GM18519 (cell line): Measurements from ENCODE around the gene ZNF639.

ENCODE experiments used
- ATAC-seq: cut with Tn5 transposase; IDR thresholded peaks from one replicate; pipeline ENCODE4 v1.9.1; 2021; ENCODE audit warnings: mild to moderate bottlenecking, moderate library complexity; ENCODE audit not compliant: unreplicated experiment, low FRiP score

ZNF639 gene

DNA sequence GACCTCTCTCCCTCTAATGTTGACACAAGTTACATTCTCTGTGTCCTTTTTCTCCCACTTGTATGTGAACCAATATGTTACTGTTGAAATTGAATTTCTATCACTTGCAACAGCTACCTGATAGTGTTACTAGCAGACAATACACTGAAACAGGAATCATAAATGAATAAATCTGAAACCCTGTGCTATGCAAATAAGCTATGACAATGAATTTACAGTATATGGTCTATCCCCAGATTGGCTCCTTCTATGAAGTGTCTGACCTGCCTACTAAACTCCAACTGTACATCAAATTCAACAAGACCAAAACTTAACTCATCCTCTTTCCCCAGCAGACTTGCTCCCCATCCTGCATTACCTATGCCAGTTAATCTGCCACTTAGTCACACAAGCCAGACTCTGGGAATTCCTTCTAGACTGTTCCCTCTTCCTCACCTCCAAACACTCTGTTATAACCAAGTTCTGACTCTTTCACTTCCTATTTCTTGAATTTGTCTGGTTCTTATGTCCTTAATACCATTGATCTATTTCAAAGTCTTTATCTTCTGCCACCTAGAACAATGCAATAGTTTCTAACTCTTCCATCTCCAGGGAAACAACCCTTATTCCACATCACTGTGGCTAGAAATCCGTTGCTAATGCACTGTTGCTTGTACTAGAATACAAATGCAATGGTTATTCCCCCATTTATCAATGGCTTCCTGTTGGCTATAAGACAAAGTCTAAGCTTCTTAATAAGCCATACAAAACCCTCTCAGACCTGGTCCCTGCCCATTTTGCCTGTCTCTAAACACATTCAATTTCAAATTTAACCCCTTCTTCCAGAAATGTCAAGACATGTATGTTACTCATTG is 13.4 kb upstream of the ZNF639 start:
- ATAC-seq, result peak; percentile 98

DNA sequence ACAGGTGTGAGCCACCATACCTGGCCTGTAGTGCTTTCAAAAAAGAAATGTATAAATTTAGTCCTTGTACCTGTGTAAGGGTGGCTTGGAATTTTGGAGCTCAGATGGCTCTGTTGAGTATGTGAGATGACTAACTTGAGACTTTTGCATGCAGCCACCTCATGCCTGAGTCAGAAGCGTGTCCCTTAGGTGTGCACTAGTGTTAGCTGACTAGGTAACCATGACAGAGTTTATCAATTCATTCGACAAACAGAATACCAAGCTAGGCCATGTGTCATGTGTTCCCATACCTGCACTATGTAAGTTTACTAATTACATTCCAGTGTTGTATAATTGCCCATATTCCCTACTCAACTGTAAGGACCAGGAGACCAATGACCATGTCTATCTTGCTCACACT is 4.0 kb upstream of the ZNF639 start:
- ATAC-seq, result no peak

GRCh38 chr3:179321668-179322285 is 1.1 kb upstream of the ZNF639 start:
- ATAC-seq, result no peak

GRCh38 chr3:179323197-179324110 is 623 bp downstream of the ZNF639 start:
- ATAC-seq, result peak; percentile 22

DNA sequence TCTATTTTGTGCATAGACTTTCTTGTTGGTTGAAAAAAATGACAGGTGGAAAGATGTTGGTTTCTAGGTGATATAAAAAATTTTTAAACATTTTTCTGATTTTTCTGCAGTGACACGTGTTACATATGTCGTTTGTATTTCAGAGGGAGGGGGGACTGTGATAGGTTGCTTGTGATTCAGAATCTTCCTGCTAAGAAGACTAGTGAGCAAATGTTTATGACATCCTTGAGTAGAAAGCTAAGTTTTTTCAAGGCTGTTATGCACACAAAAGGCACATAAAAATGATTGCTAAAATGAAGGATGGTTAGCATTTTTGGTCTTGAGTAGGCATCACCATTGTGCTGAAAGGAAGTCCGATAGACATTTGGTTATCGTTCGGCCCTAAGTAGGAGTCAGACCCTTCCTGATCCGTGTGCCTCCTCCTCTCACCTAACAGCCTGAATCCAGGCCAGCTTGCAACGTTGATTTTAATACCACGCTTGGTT is 1.5 kb downstream of the ZNF639 start:
- ATAC-seq, result no peak

GRCh38 chr3:179330438-179330837 is 7.6 kb downstream of the ZNF639 start:
- no peak for ATAC-seq

DNA sequence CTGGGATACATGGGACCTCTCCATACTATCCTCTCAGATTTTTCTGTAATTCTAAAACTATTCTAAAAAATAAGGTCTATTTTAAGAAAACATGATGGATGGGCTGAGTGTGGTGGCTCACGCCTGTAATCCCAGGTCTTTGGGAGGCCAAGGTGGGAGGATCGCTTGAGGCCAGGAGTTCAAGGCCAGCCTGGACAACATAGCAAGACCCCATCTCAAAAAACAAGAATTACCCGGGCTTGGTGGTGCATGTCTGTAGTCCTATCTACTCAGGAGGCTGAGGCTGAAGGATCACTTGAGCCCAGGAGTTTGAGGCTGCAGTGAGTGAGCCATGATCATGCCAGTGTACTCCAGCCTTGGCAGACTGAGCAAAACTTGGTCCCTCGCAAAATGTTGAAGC is 9.4 kb downstream of the ZNF639 start:
- no peak for ATAC-seq

DNA sequence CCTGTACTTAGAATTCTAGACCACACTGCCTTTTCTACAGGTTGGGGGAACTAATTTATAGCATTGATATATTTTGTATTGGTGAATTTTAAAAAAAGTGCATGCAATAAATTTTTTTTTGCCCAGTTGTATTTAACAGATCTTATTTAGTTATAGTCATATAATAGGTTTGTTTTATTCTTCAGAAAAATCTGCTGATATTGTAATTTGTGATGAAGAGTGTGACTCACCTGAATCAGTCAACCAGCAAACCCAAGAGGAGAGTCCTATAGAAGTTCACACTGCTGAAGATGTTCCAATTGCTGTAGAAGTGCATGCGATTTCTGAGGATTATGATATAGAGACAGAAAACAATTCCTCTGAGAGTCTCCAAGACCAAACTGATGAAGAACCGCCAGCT is 10.3 kb downstream of the ZNF639 start:
- ATAC-seq, result no peak

DNA sequence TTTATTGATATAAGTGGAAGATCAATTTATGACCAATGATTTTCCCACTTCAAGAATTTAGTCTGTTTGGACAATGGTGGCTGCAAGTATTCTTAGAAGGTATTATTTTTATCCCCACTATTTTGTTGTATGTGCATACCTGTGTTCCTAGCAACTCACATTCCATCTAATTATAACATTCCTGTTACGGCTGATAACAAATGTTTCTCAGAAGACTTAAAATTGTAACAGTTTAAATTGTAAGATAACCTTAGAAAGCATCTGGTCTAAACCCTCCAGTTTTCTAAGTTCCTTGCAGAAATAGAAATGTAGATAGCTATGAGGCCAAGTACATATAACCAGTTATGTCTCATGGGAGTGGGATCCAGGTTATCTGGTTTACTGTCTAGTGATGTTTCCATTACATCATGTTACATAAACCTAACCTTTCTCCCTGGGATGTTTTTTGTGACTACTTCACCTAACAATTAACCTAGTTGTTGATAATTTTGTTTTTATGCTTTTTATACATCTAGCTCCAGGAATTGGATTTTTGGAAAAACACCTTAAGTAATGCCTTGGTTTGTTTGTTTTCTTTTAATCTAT is 13.6 kb downstream of the ZNF639 start:
- ATAC-seq, result no peak

GRCh38 chr3:179347345-179348194 is 24.7 kb downstream of the ZNF639 start, which contains the start of gene MFN1:
Gene MFN1 (plus strand): TSS chr3:179347709. CDS start chr3:179348852, 1,143 bp downstream.
- peak; percentile 81 for ATAC-seq

GRCh38 chr3:179348325-179349013 is 25.6 kb downstream of the ZNF639 start:
- peak; percentile 49 for ATAC-seq

DNA sequence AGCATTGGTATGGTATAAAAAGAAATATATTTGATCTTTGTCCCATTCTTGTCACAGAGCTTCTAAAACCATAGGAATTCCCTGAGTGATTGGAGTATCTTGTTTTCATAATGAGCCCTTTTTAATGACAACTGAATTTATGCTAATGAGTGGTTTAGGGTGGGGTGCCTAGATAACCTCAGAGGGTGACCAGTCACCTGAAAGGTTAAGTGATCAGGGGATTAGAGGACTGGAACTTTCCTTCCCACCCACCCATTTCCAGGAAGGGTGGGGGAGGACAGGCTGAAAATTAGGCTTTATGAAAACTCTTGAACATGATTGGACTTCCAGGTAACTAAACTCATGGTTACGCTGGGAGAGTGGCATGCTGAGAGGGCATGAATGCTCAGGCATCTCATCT is 33.2 kb downstream of the ZNF639 start:
- no peak for ATAC-seq

GRCh38 chr3:179363332-179363731 is 40.5 kb downstream of the ZNF639 start:
- ATAC-seq, result no peak

GRCh38 chr3:179369621-179370020 is 46.8 kb downstream of the ZNF639 start:
- no peak for ATAC-seq

GRCh38 chr3:179373938-179374337 is 51.1 kb downstream of the ZNF639 start:
- ATAC-seq, result no peak

DNA sequence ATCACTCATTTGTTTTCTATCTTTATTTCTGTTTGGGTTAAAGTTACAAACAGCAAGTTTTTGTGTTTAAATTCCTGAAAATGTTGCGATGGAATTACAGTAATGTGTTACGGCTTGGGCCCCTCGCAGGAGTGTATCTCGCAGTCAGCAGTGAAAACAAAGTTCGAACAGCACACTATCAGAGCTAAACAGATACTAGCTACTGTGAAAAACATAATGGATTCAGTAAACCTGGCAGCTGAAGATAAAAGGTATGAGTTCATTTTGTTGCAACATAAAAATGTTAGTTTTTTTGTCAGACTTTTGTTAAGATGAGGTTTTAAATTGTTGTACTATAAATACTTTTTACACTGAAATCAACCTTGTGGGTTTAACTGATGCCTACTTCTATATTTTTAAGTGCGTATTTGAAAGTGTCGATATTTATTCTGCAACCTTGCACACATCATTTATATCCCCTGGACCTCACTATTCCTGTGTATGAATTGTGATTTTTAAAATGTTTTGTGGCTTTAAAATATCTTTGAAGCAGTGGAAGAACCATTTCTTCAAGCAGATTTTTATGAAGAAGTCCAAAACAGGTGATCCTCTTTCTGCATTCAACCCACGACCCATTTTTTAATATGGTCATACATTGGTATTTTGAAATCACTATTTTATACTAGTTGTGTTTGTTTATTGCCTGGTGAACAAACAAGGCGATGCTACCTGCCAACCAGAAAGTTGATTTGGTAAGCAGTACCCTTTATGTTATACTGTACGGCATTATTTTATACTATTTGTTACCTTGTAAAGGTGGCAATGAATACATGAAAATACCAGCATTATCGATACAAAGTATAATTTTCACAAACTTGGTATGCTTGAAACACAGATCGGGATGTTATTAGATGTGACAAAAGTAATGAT is 52.5 kb downstream of the ZNF639 start:
- ATAC-seq, result no peak

- no peak for ATAC-seq
Measured at GRCh38 chr3:179376474-179376873, 53.6 kb downstream of the ZNF639 start.
